Endothelial cell of umbilical vein (primary cell): ENCODE measurements around the gene ACADSB.

Source experiments
- CTCF ChIP-seq, 2 donors: IDR thresholded peaks; 1 replicate in 1 of 2; 2 replicates in 1 of 2; pipeline ENCODE4 v1.5.1; 2011; ENCODE audit warnings: low read length in 2 of 2, mild to moderate bottlenecking in 2 of 2, moderate library complexity in 2 of 2, control low read depth in 1 of 2, inconsistent platforms in 1 of 2, low read depth in 1 of 2; ENCODE audit not compliant: insufficient read depth in 1 of 2; ENCODE audit errors: extremely low read depth in 1 of 2
- EZH2 ChIP-seq: IDR thresholded peaks from 2 replicates; pipeline ENCODE4 v1.6.1; 2012; ENCODE audit warnings: borderline replicate concordance, low read depth, mild to moderate bottlenecking, moderate library complexity, low read length, inconsistent platforms; ENCODE audit not compliant: severe bottlenecking

- no peak for TF ChIP-seq EZH2
- TF ChIP-seq CTCF (IDR thresholded peaks at IDR 0.05; ENCODE audit: extremely low read depth in 1 of 2, insufficient read depth in 1 of 2, low read depth in 1 of 2, low read length in 2 of 2): no peak
Measured at GRCh38 chr10:122990278-122990677, 18.5 kb upstream of the ACADSB start.
